Activated B cell treated with CpG ODN at 0.5 μM for 24 hours (primary cell): Measurements from ENCODE around the gene HIPK1. TPM values are rescaled to one million over a fixed set of nuclear protein-coding genes. Genes with fewer than 3 reads are reported as not detected.

Experiments used
- ATAC-seq: fragments of 200-7000 bp; cut with Tn5 transposase; one replicate; pipeline ENCODE4 v1.10.0; 2021; ENCODE audit warnings: low read depth, mild to moderate bottlenecking, moderate library complexity
- CTCF ChIA-PET: fragments of 350-600 bp; sonication (Branson Sonifier 250); formaldehyde crosslinking; loops from one replicate; lab custom pipeline; 2021; ENCODE audit warnings: antibody characterized with exemption; lab: Charles Lee
- POLR2A ChIA-PET: fragments of 350-600 bp; sonication (Branson Sonifier 250); formaldehyde crosslinking; loops from one replicate; lab custom pipeline; 2021; ENCODE audit warnings: antibody characterized with exemption; lab: Charles Lee
- DNase-seq: peaks from one replicate; pipeline ENCODE4 v3.0.0; 2022
- H3K27ac Mint-ChIP-seq: one replicate; pipeline ENCODE4 v1.8.0; 2020; ENCODE audit warnings: mixed read lengths
- H3K27me3 Mint-ChIP-seq: one replicate; pipeline ENCODE4 v1.8.0; 2021; ENCODE audit warnings: mixed read lengths
- H3K36me3 Mint-ChIP-seq: one replicate; pipeline ENCODE4 v1.8.0; 2021; ENCODE audit warnings: low read depth, mixed read lengths
- H3K4me1 Mint-ChIP-seq: one replicate; pipeline ENCODE4 v1.8.0; 2021; ENCODE audit warnings: mixed read lengths
- H3K4me3 Mint-ChIP-seq: one replicate; pipeline ENCODE4 v1.8.0; 2020; ENCODE audit warnings: mild to moderate bottlenecking, mixed read lengths
- H3K9me3 Mint-ChIP-seq: one replicate; pipeline ENCODE4 v1.8.0; 2020; ENCODE audit warnings: mixed read lengths
- intact Hi-C: fragments of 100-400 bp; cut with micrococcal nuclease; formaldehyde crosslinking; loops from one replicate; pipeline ENCODE4 v1.15.1; 2024
- total RNA-seq: library from RNA; stranded (reverse); gene quantifications from 2 replicates; pipeline ENCODE4 v1.2.3, GENCODE V29; 2022
- TF ChIP-seq, protein P1 (sequence below): fragments of 200-600 bp; IDR thresholded peaks from one replicate; pipeline ENCODE4 v1.8.0; 2022; ENCODE audit warnings: antibody characterized with exemption, mild to moderate bottlenecking

Gene HIPK1
- total RNA-seq, 1 donor from 2014 or later, result 39.0 TPM

GRCh38 chr1:113990530-113990929, 61.4 kb downstream of the HIPK1 start:
- ATAC-seq (no peak), DNase-seq (no peak)
- H3K27me3 Mint-ChIP-seq, result no peaks in the 10 kb centered on the region
- H3K4me1 Mint-ChIP-seq, result peaks cover 7% of the 10 kb centered on the region
- H3K9me3 Mint-ChIP-seq, result peaks cover 13% of the 10 kb centered on the region
- TF ChIP-seq, protein P1, sequence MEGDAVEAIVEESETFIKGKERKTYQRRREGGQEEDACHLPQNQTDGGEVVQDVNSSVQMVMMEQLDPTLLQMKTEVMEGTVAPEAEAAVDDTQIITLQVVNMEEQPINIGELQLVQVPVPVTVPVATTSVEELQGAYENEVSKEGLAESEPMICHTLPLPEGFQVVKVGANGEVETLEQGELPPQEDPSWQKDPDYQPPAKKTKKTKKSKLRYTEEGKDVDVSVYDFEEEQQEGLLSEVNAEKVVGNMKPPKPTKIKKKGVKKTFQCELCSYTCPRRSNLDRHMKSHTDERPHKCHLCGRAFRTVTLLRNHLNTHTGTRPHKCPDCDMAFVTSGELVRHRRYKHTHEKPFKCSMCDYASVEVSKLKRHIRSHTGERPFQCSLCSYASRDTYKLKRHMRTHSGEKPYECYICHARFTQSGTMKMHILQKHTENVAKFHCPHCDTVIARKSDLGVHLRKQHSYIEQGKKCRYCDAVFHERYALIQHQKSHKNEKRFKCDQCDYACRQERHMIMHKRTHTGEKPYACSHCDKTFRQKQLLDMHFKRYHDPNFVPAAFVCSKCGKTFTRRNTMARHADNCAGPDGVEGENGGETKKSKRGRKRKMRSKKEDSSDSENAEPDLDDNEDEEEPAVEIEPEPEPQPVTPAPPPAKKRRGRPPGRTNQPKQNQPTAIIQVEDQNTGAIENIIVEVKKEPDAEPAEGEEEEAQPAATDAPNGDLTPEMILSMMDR, result no peak
- peaks cover 4% of the 10 kb centered on the region for H3K36me3 Mint-ChIP-seq
- intact Hi-C loops, result no loop called here
- ChIA-PET CTCF (no interaction called here), POLR2A (no interaction called here)
- H3K4me3 Mint-ChIP-seq, result no peak overlapping the region
- H3K27ac Mint-ChIP-seq, result no peak overlapping the region

GRCh38 chr1:113990961-113991360, 61.8 kb downstream of the HIPK1 start:
- H3K27me3 Mint-ChIP-seq, result no peaks in the 10 kb centered on the region
- POLR2A ChIA-PET, result no interaction called here
- intact Hi-C loops, result no loop called here
- TF ChIP-seq, protein P1, result no peak
- H3K27ac Mint-ChIP-seq, result no peak overlapping the region
- CTCF ChIA-PET, result no interaction called here
- DNase-seq (no peak), ATAC-seq (no peak)
- H3K36me3 Mint-ChIP-seq, result peaks cover 5% of the 10 kb centered on the region
- peaks cover 7% of the 10 kb centered on the region for H3K4me1 Mint-ChIP-seq
- peaks cover 15% of the 10 kb centered on the region for H3K9me3 Mint-ChIP-seq
- H3K4me3 Mint-ChIP-seq, result no peak overlapping the region

DNA sequence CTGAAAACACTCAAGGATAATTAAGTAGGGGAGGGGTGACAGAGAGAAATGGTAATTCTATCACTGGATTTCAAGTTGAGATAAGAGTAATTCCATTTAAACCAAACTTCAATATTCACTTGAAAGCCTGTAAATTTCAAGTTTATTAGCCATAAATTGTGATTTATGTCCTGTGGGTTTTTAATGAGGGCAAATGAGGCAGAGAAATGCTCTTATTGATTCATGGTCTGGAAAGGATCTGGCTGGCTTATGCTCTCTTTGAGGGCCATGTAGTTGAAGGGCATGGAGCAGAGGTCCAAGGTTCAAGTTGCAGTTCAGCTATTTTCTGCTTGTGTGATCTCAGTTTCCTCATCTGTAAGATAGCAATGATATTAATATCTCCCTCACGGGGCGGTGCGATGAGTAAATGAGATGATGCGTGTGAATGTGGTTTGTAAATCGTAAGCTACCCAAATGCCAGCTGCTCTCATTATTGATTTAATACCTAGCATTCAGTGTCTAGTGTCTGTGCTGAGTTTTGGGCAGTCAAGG, 62.4 kb downstream of the HIPK1 start:
- ChIA-PET POLR2A (no interaction called here), CTCF (no interaction called here)
- peaks cover 5% of the 10 kb centered on the region for H3K36me3 Mint-ChIP-seq
- intact Hi-C loops, result no loop called here
- TF ChIP-seq, protein P1, result no peak
- H3K9me3 Mint-ChIP-seq, result peaks cover 15% of the 10 kb centered on the region
- H3K4me1 Mint-ChIP-seq, result peaks cover 7% of the 10 kb centered on the region
- H3K27ac Mint-ChIP-seq, result no peak overlapping the region
- DNase-seq, result no peak
- H3K27me3 Mint-ChIP-seq, result no peaks in the 10 kb centered on the region
- H3K4me3 Mint-ChIP-seq, result no peak overlapping the region
- no peak for ATAC-seq

GRCh38 chr1:113993072-113993471, 63.9 kb downstream of the HIPK1 start:
- Mint-ChIP-seq H3K4me1 (peaks cover 7% of the 10 kb centered on the region), H3K36me3 (peaks cover 5% of the 10 kb centered on the region), H3K9me3 (peaks cover 15% of the 10 kb centered on the region), H3K27me3 (peaks cover 3% of the 10 kb centered on the region), H3K27ac (no peak overlapping the region), H3K4me3 (no peak overlapping the region)
- CTCF ChIA-PET, result no interaction called here
- TF ChIP-seq, protein P1, result no peak
- intact Hi-C loops, result no loop called here
- POLR2A ChIA-PET, result no interaction called here
- DNase-seq (no peak), ATAC-seq (no peak)

- Mint-ChIP-seq H3K4me1 (peaks cover 7% of the 10 kb centered on the region), H3K9me3 (peaks cover 15% of the 10 kb centered on the region), H3K27ac (no peak overlapping the region), H3K4me3 (no peak overlapping the region), H3K36me3 (peaks cover 5% of the 10 kb centered on the region), H3K27me3 (peaks cover 3% of the 10 kb centered on the region)
- no peak for ATAC-seq
- ChIA-PET POLR2A (no interaction called here), CTCF (no interaction called here)
- DNase-seq, result no peak
- intact Hi-C loops, result no loop called here
- TF ChIP-seq, protein P1, result no peak
These were observed 64.6 kb downstream of the HIPK1 start for GRCh38 chr1:113993766-113994165.
